GM12874 (cell line): ENCODE results near the gene CFAP100.

Source experiments
- CTCF ChIP-seq: IDR thresholded peaks from 2 replicates; pipeline ENCODE4 v1.5.1; 2011; ENCODE audit warnings: low read depth, mild to moderate bottlenecking, control low read depth, low read length, moderate library complexity; ENCODE audit not compliant: insufficient read depth

The CFAP100 gene

GRCh38 chr3:126459763-126460127 lies 65.0 kb downstream of the CFAP100 start:
- TF ChIP-seq CTCF: no peak

- TF ChIP-seq CTCF: no peak
Measured at GRCh38 chr3:126460381-126460780, 65.7 kb downstream of the CFAP100 start.

GRCh38 chr3:126461450-126462070 lies 66.9 kb downstream of the CFAP100 start:
- TF ChIP-seq CTCF: no peak

- no peak for TF ChIP-seq CTCF
Measured at GRCh38 chr3:126463521-126463920, 68.8 kb downstream of the CFAP100 start.

- TF ChIP-seq CTCF: no peak
Measured at GRCh38 chr3:126464093-126464492, 69.4 kb downstream of the CFAP100 start.

GRCh38 chr3:126464494-126464893 lies 69.8 kb downstream of the CFAP100 start:
- TF ChIP-seq CTCF: no peak

- no peak for TF ChIP-seq CTCF
Measured at GRCh38 chr3:126464997-126465396, 70.3 kb downstream of the CFAP100 start.
